GM21390 (cell line): Measurements from ENCODE around the gene SLC38A1.
A peak's percentile ranks its signal among the peaks of the same experiment; 100 is the strongest.

ENCODE experiments used
- ATAC-seq: cut with Tn5 transposase; IDR thresholded peaks from one replicate; pipeline ENCODE4 v1.9.1; 2021; ENCODE audit not compliant: unreplicated experiment

Gene SLC38A1

DNA sequence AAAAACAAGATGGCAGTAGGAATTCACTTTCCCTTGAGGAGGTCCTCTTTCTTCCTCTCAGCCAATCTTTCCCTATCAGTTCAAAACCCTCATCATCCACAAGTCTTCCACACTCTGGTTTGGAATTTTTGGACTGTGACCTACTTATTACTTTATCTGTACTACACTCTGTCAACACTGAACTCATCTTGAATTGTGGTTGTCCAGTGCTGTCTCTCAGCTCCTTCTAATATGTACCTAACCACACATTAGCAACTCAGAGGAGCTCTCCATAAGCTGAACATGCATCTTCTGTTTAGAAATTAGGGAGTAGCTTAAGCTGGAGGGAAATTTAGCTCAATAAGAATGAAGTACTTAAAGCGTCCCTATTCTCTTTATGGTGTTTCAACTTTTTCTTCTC is 34.8 kb downstream of the SLC38A1 start:
- ATAC-seq, result no peak

- no peak for ATAC-seq
These were observed 35.4 kb downstream of the SLC38A1 start for GRCh38 chr12:46233423-46233822.

DNA sequence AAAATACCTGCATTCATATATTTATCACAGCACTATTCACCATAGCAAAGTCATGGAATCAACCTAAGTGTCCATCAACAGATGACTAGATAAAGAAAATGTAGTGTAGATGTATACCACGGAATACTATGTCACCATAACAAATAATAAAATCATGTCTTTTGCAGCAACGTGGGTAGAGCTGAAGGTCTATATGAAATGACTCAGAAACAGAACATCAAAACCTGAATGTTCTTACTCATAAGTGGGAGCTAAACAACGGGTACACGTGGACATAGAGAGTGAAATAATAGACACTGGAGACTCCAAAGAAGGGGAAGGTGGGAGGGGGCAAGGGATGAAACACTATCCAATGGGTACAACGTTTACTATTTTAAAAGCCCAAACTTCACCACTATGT is 37.9 kb downstream of the SLC38A1 start:
- ATAC-seq, result no peak

DNA sequence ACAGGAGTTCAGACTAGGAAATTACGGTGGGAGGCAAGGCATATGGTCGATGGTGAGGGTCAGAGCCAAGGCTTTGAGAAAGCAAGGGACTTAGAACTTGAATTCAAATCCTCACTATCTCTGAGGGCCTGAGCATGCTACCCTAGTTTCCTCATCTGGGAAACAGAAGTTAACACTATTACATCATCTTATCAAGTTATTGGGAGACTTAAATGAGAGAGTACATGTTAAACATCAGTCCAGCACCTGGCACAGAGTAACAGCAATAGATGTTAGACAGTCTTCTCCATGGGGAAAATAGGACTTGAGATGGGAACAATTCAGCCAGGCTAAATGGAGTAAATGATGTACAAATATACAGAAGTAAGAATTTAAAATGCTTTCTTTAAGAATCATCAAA is 38.5 kb downstream of the SLC38A1 start:
- ATAC-seq, result no peak

DNA sequence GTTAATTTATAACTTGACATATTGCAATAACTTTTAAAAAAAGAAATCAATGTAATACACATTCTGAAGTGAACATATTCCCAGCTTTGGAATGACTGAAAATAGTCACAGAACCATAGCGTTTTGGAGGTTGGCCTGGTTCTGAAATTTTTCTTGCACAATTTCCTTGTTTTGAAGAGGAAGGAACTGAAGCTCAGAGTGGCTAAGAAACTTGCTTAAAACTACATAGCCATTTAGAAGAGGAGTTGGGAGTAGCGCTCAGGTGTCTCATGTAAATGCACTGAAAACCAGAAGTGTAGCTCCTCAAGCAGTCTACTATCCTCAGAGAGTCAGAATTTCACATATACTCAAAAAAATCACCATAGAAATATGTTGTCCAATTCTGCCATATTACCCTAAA is 41.2 kb downstream of the SLC38A1 start:
- ATAC-seq, result no peak

DNA sequence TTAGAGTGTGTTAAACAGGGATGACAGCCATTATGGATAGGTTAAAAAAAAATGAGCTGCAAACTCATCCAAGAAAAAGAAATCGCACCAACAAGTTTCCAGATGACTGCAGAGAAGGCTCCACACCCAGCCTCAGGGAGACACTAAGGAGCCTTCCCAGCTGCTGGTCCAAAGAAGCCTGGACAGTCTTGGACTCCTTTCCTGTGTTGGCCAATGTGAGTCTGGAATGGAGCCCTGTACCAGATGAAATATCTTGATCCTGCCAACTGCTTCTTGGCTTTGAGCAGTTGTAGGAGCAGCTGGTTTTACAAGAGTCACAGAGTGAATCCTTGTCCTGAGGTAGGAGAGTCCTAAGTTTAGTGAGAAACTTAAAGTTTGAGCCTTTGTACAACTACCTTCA is 44.5 kb downstream of the SLC38A1 start:
- ATAC-seq, result no peak

- ATAC-seq, result no peak
These were observed 45.8 kb downstream of the SLC38A1 start for GRCh38 chr12:46223047-46223446.

DNA sequence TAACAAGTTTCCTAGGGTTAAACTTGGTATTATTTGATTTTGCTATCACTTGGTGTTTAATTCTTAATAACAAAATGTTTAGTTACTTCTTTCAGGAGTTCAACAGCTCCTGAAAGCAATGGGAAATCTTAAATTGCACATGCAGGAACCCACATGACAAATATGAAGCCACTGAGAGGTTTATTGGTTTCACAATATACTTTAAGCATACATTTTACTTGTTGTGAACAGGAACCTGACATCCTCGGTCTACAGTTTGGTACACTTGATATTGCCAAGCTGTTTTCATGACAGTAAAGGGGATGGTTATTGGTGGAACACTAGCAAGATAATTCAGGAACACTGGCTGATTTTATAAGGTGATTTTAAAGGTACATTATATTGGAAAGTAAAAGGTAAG is 46.2 kb downstream of the SLC38A1 start:
- no peak for ATAC-seq

- ATAC-seq, result no peak
These were observed 47.4 kb downstream of the SLC38A1 start for GRCh38 chr12:46221255-46222128.

DNA sequence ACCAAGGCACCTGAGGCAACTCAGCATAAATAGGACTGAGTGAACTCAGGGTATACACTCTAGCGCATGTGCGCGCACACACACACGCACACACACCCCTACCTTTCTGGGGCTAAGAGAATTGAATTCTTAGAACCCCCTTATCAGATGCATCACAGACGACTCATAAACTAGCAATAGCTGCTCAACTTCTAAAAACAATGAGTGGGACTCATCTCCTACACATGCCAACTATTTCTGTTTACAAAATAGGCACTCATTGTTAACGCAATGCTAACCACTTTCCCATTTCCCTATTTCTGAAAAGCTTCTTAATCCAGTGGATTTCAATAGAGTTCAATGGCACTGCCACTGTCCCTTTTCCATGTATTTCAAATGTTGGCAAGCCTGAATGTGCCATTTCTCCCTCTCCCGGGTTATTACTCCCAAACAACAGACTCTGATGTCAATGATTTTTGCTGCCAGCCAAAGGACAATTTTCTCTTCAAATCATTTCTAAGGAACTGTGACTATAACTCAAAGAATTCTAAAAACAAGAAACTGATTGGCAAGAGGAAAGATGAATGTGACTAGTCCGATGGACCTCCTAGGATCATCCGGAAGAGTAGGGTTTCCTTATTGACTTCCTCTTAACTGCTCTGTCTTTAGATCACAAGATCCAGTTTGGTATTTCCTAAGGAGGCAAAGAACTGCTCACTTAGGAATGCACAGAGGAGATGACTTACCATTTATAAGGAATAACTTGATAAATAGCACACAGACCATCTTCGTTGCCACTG is 48.8 kb downstream of the SLC38A1 start:
- ATAC-seq, result no peak

GRCh38 chr12:46219132-46219876 is 49.5 kb downstream of the SLC38A1 start:
- ATAC-seq, result no peak

- ATAC-seq, result no peak
These were observed 50.3 kb downstream of the SLC38A1 start for GRCh38 chr12:46218322-46219095.

DNA sequence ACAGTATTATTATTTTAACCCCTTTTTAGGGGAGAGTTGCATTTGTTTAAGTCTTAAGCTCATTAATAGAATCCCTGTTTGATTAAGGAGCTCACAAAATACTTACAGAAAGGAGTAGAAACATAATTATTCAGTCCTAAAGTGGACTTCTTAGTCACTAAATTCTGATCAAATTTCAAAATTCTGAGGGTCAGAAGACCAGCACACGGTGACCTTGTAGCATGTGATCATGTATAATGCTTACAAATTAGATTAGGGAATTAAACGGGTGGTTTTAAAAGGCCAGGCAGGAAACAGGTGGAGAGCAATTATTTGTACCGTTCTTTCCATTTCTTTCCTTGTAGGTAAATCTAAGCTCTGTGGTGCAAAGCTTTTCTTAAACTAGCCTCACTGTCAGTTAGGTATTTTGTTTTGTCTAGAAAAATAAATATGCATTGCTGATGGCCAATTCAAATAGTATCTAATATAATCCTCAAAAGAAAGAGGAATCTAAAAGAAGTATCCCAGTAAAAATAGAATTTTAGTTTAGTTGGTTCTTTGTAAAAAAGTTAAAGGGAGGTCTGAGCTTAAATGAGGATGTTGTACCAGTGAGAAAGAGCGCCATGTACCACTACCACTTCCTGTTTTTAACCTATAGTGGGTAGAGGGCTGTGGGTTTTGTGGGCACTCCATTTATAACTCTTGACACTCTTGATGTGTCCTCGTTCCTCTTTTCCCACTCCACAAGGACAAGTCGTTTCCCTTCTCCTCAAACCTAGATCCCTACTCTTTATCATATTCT is 51.1 kb downstream of the SLC38A1 start:
- ATAC-seq, result peak; percentile 66

- ATAC-seq, result peak; percentile 61
These were observed 54.0 kb downstream of the SLC38A1 start for GRCh38 chr12:46214668-46215436.

DNA sequence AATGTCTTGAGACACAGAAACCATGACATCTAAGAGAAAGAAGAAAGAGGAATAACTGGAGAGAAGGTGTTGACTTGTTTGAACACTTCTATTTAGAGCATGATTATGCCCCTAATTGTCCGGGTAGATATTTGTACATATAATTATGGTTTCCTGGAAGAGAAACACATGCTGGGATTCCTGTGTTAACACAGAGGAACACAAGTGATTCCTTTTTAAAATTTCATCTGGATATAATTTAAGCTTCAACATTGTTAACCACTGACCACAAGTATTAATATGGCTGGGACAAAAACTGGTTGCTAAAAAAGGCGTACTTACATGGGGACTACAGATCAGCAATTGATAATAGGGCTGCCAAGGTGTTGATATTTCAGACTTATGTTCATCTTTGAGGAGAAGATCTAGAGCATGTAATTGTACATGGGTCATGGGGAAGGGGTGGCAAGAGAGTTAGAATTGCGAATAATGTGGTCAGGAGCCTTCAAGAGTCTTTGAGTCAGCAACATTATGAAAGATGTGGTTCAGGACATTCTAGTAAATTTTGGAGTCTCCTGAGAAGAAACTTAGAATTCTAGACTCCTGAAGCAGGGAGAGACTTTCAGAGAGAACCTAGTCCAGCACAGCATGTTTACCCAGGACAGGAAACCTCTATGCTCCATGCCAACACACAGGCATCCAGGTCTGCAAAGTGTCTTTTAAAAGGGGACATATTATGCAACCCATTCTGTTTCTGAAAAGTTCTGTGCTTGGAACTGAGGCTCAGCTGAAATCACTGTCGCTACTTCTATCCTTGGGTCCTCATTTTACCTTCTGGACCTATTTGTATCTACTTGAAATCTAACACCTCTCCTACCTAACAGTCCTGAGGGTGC is 56.5 kb downstream of the SLC38A1 start:
- ATAC-seq, result no peak

DNA sequence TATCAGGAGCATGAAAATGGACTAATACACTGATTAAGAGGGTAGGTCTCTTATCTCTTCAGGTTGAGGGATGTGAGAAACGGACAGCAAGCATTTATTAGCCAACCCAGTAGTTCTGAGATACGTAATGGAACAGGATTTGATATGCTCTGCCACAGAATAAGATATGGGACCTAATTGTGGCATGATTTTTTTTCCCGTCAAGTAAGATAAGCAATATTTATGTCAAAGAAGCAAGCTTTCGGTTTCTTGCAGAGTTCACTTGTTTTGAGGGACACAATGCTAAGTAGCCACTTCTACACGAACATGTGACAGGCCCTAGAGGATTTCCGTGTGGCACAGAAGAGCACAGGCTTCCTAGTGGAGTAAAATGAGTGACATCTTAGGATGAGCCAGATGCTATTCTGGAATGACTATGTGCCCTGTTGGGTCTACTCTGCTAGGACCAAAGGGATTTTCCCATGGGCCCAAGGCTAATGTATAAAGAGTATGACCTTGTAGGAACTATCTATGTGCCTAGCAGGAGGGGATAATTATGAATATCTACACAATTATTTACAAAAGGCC is 57.9 kb downstream of the SLC38A1 start:
- ATAC-seq, result no peak

DNA sequence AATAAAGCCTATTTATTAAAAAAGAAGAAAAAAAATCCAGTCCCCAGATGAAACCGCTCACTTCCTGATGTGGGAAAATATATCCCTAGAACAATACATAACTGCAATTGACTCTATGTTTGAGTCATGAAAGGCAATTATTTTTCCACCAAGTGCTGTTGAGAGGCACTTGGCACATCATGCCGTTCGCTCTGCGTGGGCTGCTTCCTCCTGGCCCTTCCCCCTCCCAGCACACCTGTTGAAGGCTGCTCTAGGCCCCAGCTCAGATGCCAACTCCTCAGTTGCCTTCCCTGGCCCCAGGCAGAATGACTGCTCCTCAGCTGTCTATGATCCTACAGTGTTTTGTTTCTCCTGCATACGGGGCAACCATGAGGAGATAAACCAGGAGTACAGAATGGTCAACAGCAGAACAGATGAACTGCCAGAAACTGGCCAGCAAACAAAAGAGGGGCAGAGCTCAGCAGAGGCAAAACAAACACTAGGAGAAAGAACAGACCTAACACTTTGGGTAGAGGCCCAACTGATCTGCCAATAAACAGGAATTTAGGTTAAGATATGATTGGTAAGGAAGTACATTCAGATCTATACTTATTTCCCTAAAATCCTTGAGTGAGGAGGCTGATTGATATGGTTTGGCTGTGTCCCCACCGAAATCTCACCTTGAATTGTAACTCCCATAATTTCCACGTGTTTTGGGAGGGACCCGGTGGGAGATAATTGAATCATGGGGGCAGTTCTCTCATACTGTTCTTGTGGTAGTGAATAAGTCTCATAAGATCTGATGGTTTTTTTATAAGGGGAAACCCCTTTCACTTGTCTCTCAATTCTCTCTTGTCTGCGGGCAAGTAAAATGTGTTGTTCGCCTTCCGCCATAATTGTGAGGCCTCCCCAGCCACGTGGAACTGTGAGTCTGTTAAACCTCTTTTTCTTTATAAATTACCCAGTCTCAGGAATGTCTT is 58.6 kb downstream of the SLC38A1 start:
- peak; percentile 62 for ATAC-seq
